Ovary (tissue), 3 donors: ENCODE data around the gene PRR19.

ENCODE experiments used
- EP300 ChIP-seq: sonication (generic); formaldehyde crosslinking; IDR thresholded peaks from one replicate; pipeline ENCODE4 v1.6.1; 2017; ENCODE audit warnings: antibody characterized with exemption
- POLR2A ChIP-seq: fragments of 450-650 bp; IDR thresholded peaks from one replicate; pipeline ENCODE4 v1.6.1; 2017; ENCODE audit warnings: antibody characterized with exemption, mild to moderate bottlenecking, moderate library complexity
- TF ChIP-seq, protein P1 (sequence below), 3 donors: fragments of 450-650 bp in 2 of 3; fragments of 200-600 bp in 1 of 3; IDR thresholded peaks; one replicate each; pipeline versions ENCODE4 v1.5.1 to v1.8.0; 2016 to 2022; ENCODE audit warnings: antibody characterized with exemption in 3 of 3, mild to moderate bottlenecking in 1 of 3
- donor health status: DM: no; HTN: no; CAD: no.

DNA sequence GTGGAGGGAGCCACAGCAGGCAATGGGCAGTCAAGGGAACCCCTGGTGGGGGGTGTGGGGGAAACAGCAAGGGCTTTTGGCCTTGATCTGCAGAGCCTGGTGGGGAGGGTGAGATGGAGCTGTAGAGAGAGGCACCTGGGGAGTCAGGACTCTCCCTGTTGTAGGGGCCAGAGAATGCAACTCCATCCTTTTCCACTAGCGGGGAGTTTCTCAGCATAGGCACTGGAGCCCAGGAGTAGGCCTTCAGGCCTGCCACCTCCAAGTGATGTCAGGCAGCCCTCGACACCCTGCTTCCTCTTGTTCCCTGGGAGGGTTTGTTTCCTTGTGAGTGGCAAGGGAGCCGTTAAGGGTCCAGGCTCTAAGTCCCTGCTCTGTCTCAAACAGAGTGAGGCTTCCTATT is 48.5 kb downstream of the PRR19 start:
- TF ChIP-seq, protein P1, sequence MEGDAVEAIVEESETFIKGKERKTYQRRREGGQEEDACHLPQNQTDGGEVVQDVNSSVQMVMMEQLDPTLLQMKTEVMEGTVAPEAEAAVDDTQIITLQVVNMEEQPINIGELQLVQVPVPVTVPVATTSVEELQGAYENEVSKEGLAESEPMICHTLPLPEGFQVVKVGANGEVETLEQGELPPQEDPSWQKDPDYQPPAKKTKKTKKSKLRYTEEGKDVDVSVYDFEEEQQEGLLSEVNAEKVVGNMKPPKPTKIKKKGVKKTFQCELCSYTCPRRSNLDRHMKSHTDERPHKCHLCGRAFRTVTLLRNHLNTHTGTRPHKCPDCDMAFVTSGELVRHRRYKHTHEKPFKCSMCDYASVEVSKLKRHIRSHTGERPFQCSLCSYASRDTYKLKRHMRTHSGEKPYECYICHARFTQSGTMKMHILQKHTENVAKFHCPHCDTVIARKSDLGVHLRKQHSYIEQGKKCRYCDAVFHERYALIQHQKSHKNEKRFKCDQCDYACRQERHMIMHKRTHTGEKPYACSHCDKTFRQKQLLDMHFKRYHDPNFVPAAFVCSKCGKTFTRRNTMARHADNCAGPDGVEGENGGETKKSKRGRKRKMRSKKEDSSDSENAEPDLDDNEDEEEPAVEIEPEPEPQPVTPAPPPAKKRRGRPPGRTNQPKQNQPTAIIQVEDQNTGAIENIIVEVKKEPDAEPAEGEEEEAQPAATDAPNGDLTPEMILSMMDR (IDR thresholded peaks at IDR 0.05) = no peak
- TF ChIP-seq EP300 (no peak), POLR2A (no peak)
